NB4 (cell line): ENCODE data around the gene ARFGEF3.
A peak's percentile ranks its signal among the peaks of the same experiment; 100 is the strongest.
"Not testable (repeated sequence)": the region's sequence is repeated elsewhere in the genome, so short reads cannot be mapped to it uniquely, and the experiment has no call there.

ENCODE experiments used
- DNase-seq: peaks from one replicate; pipeline ENCODE4 v3.0.0; 2010; ENCODE audit warnings: low read depth
- H3K4me3 ChIP-seq: one replicate; pipeline ENCODE4 v1.5.1; 2011; ENCODE audit warnings: mild to moderate bottlenecking, low read depth, low read length, moderate library complexity
- CTCF ChIP-seq: IDR thresholded peaks from one replicate; pipeline ENCODE4 v1.5.1; 2012; ENCODE audit warnings: low read depth, low read length
- MAX ChIP-seq: IDR thresholded peaks from 2 replicates; pipeline ENCODE4 v1.6.1; 2011; ENCODE audit warnings: low read depth, low read length
- MYC ChIP-seq: IDR thresholded peaks from 2 replicates; pipeline ENCODE4 v1.6.1; 2011; ENCODE audit warnings: low read depth, low read length
- POLR2A ChIP-seq: IDR thresholded peaks from 2 replicates; pipeline ENCODE4 v1.6.1; 2011; ENCODE audit warnings: mild to moderate bottlenecking; ENCODE audit not compliant: insufficient read length; ENCODE audit errors: extremely low read depth

The ARFGEF3 gene

GRCh38 chr6:138161338-138162110 is at the start of gene ARFGEF3:
Gene ARFGEF3 (plus strand): TSS chr6:138161939. CDS start chr6:138162087, 148 bp downstream.
- no peak within 1 kb of the TSS for H3K4me3 ChIP-seq
- TF ChIP-seq MYC = no peak
- no peak for TF ChIP-seq POLR2A

GRCh38 chr6:138113588-138114210 is 48.0 kb upstream of the ARFGEF3 start:
- no peak for DNase-seq
- TF ChIP-seq MAX = no peak
- TF ChIP-seq MYC = no peak
- no peak for TF ChIP-seq CTCF
- TF ChIP-seq POLR2A = no peak
- no peak overlapping the region for H3K4me3 ChIP-seq

More at GRCh38 chr6:138161338-138162110, at the start of gene ARFGEF3:
- DNase-seq = peak; percentile 38

- H3K4me3 ChIP-seq = no peak overlapping the region
- no peak for TF ChIP-seq CTCF
- TF ChIP-seq POLR2A = no peak
- TF ChIP-seq MAX = no peak
- no peak for TF ChIP-seq MYC
- no peak for DNase-seq
These were observed 46.5 kb upstream of the ARFGEF3 start for GRCh38 chr6:138115201-138115600.

GRCh38 chr6:138115877-138116660 is 45.7 kb upstream of the ARFGEF3 start:
- TF ChIP-seq CTCF (peak; percentile 34), MAX (peak; percentile 67), POLR2A (no peak), MYC (peak; percentile 69)
- no peak overlapping the region for H3K4me3 ChIP-seq
- DNase-seq = peak; percentile 81

- TF ChIP-seq MYC = no peak
- TF ChIP-seq CTCF = no peak
- TF ChIP-seq POLR2A = no peak
- no peak for TF ChIP-seq MAX
- H3K4me3 ChIP-seq = no peak overlapping the region
- DNase-seq = no peak
These were observed 45.1 kb upstream of the ARFGEF3 start for GRCh38 chr6:138116661-138116999.

- no peak for DNase-seq
- no peak overlapping the region for H3K4me3 ChIP-seq
- no peak for TF ChIP-seq MYC
- no peak for TF ChIP-seq POLR2A
- TF ChIP-seq CTCF = no peak
- no peak for TF ChIP-seq MAX
These were observed 44.3 kb upstream of the ARFGEF3 start for GRCh38 chr6:138117376-138117914.

- not testable (repeated sequence) for DNase-seq, H3K4me3 ChIP-seq
These were observed 42.5 kb upstream of the ARFGEF3 start for GRCh38 chr6:138119229-138119628.
